ENCODE measurements around the gene PPP6R3. TPM values are rescaled to one million over a fixed set of nuclear protein-coding genes. Genes with fewer than 3 reads are reported as not detected.

Gene PPP6R3
- total and polyA plus RNA-seq, 10 of the 15 experiments (the other 5 are each of a cell fraction or from before 2014, with no cell fraction given) = 12.4 to 123 (median 74.1) TPM

DNA sequence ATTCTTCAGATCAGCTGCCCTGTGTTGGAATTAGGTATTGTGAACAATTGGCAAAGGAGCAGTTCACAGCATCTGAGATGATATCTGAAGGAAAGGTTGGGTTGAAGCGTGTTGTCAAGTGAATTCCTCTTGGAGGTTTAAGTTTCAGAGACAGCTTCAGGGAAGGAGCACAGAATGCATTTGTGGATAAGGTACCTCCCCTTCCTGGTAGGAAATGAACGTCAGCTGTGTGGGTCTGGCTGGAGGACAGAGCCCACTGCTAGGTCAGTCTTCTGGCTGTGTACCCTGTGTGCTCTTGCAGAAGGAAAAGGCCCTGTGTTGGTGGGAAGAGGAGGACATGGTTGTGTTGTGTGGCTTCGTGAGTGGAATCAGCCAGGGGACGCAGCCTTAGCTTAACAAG is 135.7 kb downstream of the PPP6R3 start (continued):
- TF ChIP-seq, protein P1, sequence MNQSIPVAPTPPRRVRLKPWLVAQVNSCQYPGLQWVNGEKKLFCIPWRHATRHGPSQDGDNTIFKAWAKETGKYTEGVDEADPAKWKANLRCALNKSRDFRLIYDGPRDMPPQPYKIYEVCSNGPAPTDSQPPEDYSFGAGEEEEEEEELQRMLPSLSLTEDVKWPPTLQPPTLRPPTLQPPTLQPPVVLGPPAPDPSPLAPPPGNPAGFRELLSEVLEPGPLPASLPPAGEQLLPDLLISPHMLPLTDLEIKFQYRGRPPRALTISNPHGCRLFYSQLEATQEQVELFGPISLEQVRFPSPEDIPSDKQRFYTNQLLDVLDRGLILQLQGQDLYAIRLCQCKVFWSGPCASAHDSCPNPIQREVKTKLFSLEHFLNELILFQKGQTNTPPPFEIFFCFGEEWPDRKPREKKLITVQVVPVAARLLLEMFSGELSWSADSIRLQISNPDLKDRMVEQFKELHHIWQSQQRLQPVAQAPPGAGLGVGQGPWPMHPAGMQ (IDR thresholded peaks at IDR 0.05; ENCODE audit: borderline replicate concordance) = no peak
- TF ChIP-seq, protein P2, sequence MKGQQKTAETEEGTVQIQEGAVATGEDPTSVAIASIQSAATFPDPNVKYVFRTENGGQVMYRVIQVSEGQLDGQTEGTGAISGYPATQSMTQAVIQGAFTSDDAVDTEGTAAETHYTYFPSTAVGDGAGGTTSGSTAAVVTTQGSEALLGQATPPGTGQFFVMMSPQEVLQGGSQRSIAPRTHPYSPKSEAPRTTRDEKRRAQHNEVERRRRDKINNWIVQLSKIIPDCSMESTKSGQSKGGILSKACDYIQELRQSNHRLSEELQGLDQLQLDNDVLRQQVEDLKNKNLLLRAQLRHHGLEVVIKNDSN (IDR thresholded peaks at IDR 0.05; ENCODE audit: borderline replicate concordance, extremely low read length, insufficient read depth, low read depth, low read length) = no peak
- TF ChIP-seq ZNF274 (IDR thresholded peaks at IDR 0.05; ENCODE audit: insufficient read depth, insufficient read length) = no peak
- TF ChIP-seq, protein P3, sequence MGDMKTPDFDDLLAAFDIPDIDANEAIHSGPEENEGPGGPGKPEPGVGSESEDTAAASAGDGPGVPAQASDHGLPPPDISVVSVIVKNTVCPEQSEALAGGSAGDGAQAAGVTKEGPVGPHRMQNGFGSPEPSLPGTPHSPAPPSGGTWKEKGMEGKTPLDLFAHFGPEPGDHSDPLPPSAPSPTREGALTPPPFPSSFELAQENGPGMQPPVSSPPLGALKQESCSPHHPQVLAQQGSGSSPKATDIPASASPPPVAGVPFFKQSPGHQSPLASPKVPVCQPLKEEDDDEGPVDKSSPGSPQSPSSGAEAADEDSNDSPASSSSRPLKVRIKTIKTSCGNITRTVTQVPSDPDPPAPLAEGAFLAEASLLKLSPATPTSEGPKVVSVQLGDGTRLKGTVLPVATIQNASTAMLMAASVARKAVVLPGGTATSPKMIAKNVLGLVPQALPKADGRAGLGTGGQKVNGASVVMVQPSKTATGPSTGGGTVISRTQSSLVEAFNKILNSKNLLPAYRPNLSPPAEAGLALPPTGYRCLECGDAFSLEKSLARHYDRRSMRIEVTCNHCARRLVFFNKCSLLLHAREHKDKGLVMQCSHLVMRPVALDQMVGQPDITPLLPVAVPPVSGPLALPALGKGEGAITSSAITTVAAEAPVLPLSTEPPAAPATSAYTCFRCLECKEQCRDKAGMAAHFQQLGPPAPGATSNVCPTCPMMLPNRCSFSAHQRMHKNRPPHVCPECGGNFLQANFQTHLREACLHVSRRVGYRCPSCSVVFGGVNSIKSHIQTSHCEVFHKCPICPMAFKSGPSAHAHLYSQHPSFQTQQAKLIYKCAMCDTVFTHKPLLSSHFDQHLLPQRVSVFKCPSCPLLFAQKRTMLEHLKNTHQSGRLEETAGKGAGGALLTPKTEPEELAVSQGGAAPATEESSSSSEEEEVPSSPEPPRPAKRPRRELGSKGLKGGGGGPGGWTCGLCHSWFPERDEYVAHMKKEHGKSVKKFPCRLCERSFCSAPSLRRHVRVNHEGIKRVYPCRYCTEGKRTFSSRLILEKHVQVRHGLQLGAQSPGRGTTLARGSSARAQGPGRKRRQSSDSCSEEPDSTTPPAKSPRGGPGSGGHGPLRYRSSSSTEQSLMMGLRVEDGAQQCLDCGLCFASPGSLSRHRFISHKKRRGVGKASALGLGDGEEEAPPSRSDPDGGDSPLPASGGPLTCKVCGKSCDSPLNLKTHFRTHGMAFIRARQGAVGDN (IDR thresholded peaks at IDR 0.05) = no peak
- no peak for TF ChIP-seq LARP7 (IDR thresholded peaks at IDR 0.05)
- TF ChIP-seq RAD21 (IDR thresholded peaks at IDR 0.05; ENCODE audit: insufficient read depth, low read depth, low read length) = no peak
